ENCODE results near the gene IL17A. TPM values are rescaled to one million over a fixed set of nuclear protein-coding genes. Genes with fewer than 3 reads are reported as not detected.
"Not testable (repeated sequence)": the region's sequence is repeated elsewhere in the genome, so short reads cannot be mapped to it uniquely, and the experiment has no call there.

The IL17A gene
- total RNA-seq, 2 experiments from 2014 or later, result not detected

- H3K27me3 Mint-ChIP-seq, result peaks cover 74% of the 10 kb centered on the region
- no peak for ATAC-seq (ENCODE audit: low read depth)
- no peak overlapping the region for H3K27ac Mint-ChIP-seq
These were observed 5.2 kb upstream of the IL17A start for GRCh38 chr6:52180787-52181558.

GRCh38 chr6:52183131-52183713 lies 3.0 kb upstream of the IL17A start:
- POLR2A ChIA-PET, result no interaction called here
- peaks cover 4% of the 10 kb centered on the region for H3K4me1 Mint-ChIP-seq
- no peak overlapping the region for H3K27ac Mint-ChIP-seq
- peaks cover 77% of the 10 kb centered on the region for H3K27me3 Mint-ChIP-seq
- H3K9me3 Mint-ChIP-seq, result peaks cover 1% of the 10 kb centered on the region
- no peak for ATAC-seq (ENCODE audit: low read depth)
- no peaks in the 10 kb centered on the region for H3K36me3 Mint-ChIP-seq
- no peak for DNase-seq
- H3K4me3 Mint-ChIP-seq, result no peak overlapping the region

More at GRCh38 chr6:52180787-52181558, 5.2 kb upstream of the IL17A start:
- Mint-ChIP-seq H3K4me1 (peaks cover 11% of the 10 kb centered on the region), H3K36me3 (no peaks in the 10 kb centered on the region), H3K4me3 (no peak overlapping the region), H3K9me3 (no peaks in the 10 kb centered on the region)
- POLR2A ChIA-PET, result no interaction called here
- DNase-seq, result no peak

GRCh38 chr6:52186480-52186879 lies 305 bp downstream of the IL17A start:
- no peak overlapping the region for H3K4me3 Mint-ChIP-seq
- no peak for ATAC-seq (ENCODE audit: low read depth)
- H3K9me3 Mint-ChIP-seq, result peaks cover 1% of the 10 kb centered on the region
- no peaks in the 10 kb centered on the region for H3K4me1 Mint-ChIP-seq
- H3K27ac Mint-ChIP-seq, result no peak overlapping the region
- H3K27me3 Mint-ChIP-seq, result peaks cover 67% of the 10 kb centered on the region
- no peaks in the 10 kb centered on the region for H3K36me3 Mint-ChIP-seq
- no peak for DNase-seq
- POLR2A ChIA-PET, result no interaction called here

GRCh38 chr6:52187098-52187497 lies 923 bp downstream of the IL17A start:
- Mint-ChIP-seq H3K27me3 (peaks cover 65% of the 10 kb centered on the region), H3K4me1 (no peaks in the 10 kb centered on the region), H3K36me3 (no peaks in the 10 kb centered on the region), H3K9me3 (peaks cover 1% of the 10 kb centered on the region), H3K4me3 (no peak overlapping the region), H3K27ac (no peak overlapping the region)
- POLR2A ChIA-PET, result no interaction called here
- DNase-seq, result no peak
- no peak for ATAC-seq (ENCODE audit: low read depth)

- Mint-ChIP-seq H3K9me3 (peaks cover 1% of the 10 kb centered on the region), H3K27me3 (peaks cover 48% of the 10 kb centered on the region), H3K4me1 (no peaks in the 10 kb centered on the region), H3K4me3 (no peak overlapping the region), H3K27ac (no peak overlapping the region), H3K36me3 (no peaks in the 10 kb centered on the region)
- POLR2A ChIA-PET, result no interaction called here
- DNase-seq (no peak), ATAC-seq (ENCODE audit: low read depth) (no peak)
These were observed 3.8 kb downstream of the IL17A start for GRCh38 chr6:52189974-52190373.

GRCh38 chr6:52190409-52190808 lies 4.2 kb downstream of the IL17A start:
- ATAC-seq (ENCODE audit: low read depth), result no peak
- Mint-ChIP-seq H3K4me1 (no peaks in the 10 kb centered on the region), H3K27ac (no peak overlapping the region), H3K9me3 (peaks cover 1% of the 10 kb centered on the region), H3K4me3 (no peak overlapping the region), H3K36me3 (no peaks in the 10 kb centered on the region), H3K27me3 (peaks cover 48% of the 10 kb centered on the region)
- DNase-seq, result no peak
- POLR2A ChIA-PET, result no interaction called here

GRCh38 chr6:52191824-52192223 lies 5.6 kb downstream of the IL17A start:
- ATAC-seq (ENCODE audit: low read depth) (no peak), DNase-seq (no peak)
- POLR2A ChIA-PET, result no interaction called here
- Mint-ChIP-seq H3K27ac (no peak overlapping the region), H3K27me3 (peaks cover 41% of the 10 kb centered on the region), H3K4me1 (no peaks in the 10 kb centered on the region), H3K36me3 (no peaks in the 10 kb centered on the region), H3K4me3 (no peak overlapping the region), H3K9me3 (peaks cover 1% of the 10 kb centered on the region)

- no peak overlapping the region for H3K4me3 Mint-ChIP-seq
- H3K27me3 Mint-ChIP-seq, result peaks cover 34% of the 10 kb centered on the region
- peaks cover under 1% of the 10 kb centered on the region for H3K36me3 Mint-ChIP-seq
- H3K4me1 Mint-ChIP-seq, result no peaks in the 10 kb centered on the region
- H3K9me3 Mint-ChIP-seq, result peaks cover 13% of the 10 kb centered on the region
- DNase-seq (no peak), ATAC-seq (ENCODE audit: low read depth) (no peak)
- H3K27ac Mint-ChIP-seq, result no peak overlapping the region
- POLR2A ChIA-PET, result no interaction called here
These were observed 9.7 kb downstream of the IL17A start for GRCh38 chr6:52195886-52196285.

GRCh38 chr6:52200088-52200487 lies 13.9 kb downstream of the IL17A start:
- H3K36me3 Mint-ChIP-seq; DNase-seq; H3K4me1 Mint-ChIP-seq; POLR2A ChIA-PET; ATAC-seq (ENCODE audit: low read depth); H3K4me3 Mint-ChIP-seq; H3K27ac Mint-ChIP-seq: not testable (repeated sequence)
- peaks cover 21% of the 10 kb centered on the region for H3K9me3 Mint-ChIP-seq
- peaks cover 35% of the 10 kb centered on the region for H3K27me3 Mint-ChIP-seq

GRCh38 chr6:52201046-52201445 lies 14.9 kb downstream of the IL17A start:
- POLR2A ChIA-PET, result no interaction called here
- H3K9me3 Mint-ChIP-seq, result peaks cover 21% of the 10 kb centered on the region
- no peak overlapping the region for H3K27ac Mint-ChIP-seq
- no peak overlapping the region for H3K4me3 Mint-ChIP-seq
- H3K4me1 Mint-ChIP-seq, result no peaks in the 10 kb centered on the region
- DNase-seq (no peak), ATAC-seq (ENCODE audit: low read depth) (no peak)
- H3K36me3 Mint-ChIP-seq, result peaks cover 4% of the 10 kb centered on the region
- peaks cover 33% of the 10 kb centered on the region for H3K27me3 Mint-ChIP-seq

- Mint-ChIP-seq H3K9me3 (peaks cover 21% of the 10 kb centered on the region), H3K27ac (no peak overlapping the region), H3K4me3 (no peak overlapping the region), H3K27me3 (peaks cover 36% of the 10 kb centered on the region), H3K4me1 (no peaks in the 10 kb centered on the region), H3K36me3 (peaks cover 4% of the 10 kb centered on the region)
- ATAC-seq (ENCODE audit: low read depth) (no peak), DNase-seq (no peak)
- POLR2A ChIA-PET, result no interaction called here
These were observed 15.3 kb downstream of the IL17A start for GRCh38 chr6:52201493-52201892.

- H3K27ac Mint-ChIP-seq, result no peak overlapping the region
- H3K27me3 Mint-ChIP-seq, result peaks cover 51% of the 10 kb centered on the region
- H3K36me3 Mint-ChIP-seq, result no peaks in the 10 kb centered on the region
- no peak overlapping the region for H3K4me3 Mint-ChIP-seq
- DNase-seq (no peak), ATAC-seq (ENCODE audit: low read depth) (no peak)
- H3K9me3 Mint-ChIP-seq, result no peaks in the 10 kb centered on the region
- no peaks in the 10 kb centered on the region for H3K4me1 Mint-ChIP-seq
- POLR2A ChIA-PET, result no interaction called here
These were observed 20.9 kb downstream of the IL17A start for GRCh38 chr6:52207066-52207465.

- ATAC-seq (ENCODE audit: low read depth) (no peak), DNase-seq (no peak)
- Mint-ChIP-seq H3K4me3 (no peak overlapping the region), H3K36me3 (no peaks in the 10 kb centered on the region), H3K9me3 (no peaks in the 10 kb centered on the region), H3K27ac (no peak overlapping the region), H3K27me3 (peaks cover 54% of the 10 kb centered on the region), H3K4me1 (no peaks in the 10 kb centered on the region)
- POLR2A ChIA-PET, result no interaction called here
These were observed 22.4 kb downstream of the IL17A start for GRCh38 chr6:52208612-52209011.

GRCh38 chr6:52209770-52210169 lies 23.6 kb downstream of the IL17A start:
- ATAC-seq (ENCODE audit: low read depth), result no peak
- POLR2A ChIA-PET, result no interaction called here

More at GRCh38 chr6:52209770-52210169, 23.6 kb downstream of the IL17A start:
- no peak for DNase-seq
- no peaks in the 10 kb centered on the region for H3K36me3 Mint-ChIP-seq
- H3K4me1 Mint-ChIP-seq, result no peaks in the 10 kb centered on the region
- H3K4me3 Mint-ChIP-seq, result no peak overlapping the region
- peaks cover 51% of the 10 kb centered on the region for H3K27me3 Mint-ChIP-seq
- H3K9me3 Mint-ChIP-seq, result no peaks in the 10 kb centered on the region
- no peak overlapping the region for H3K27ac Mint-ChIP-seq

Measured in activated naive CD8-positive, alpha-beta T cell treated with anti-CD3 and anti-CD28 coated beads, Interleukin-2, amount 10 ng/mL, durations not matched to agents 7 days and 5 days (primary cell).